Endothelial cell of hepatic sinusoid (primary cell): ENCODE measurements around the gene TUBB4B.

Experiments used
- in situ Hi-C: cut with HindIII; loops from 2 replicates; pipeline ENCODE4 v1.10.0; 2017; ENCODE audit warnings: low sequenced_read_pairs

Gene TUBB4B

GRCh38 chr9:137224830-137225694 is 16.0 kb upstream of the TUBB4B start, which contains the start of gene CYSRT1:
Gene CYSRT1, plus strand, starts transcription at chr9:137225174. Its CDS starts 448 bp downstream, at chr9:137225622.
- in situ Hi-C loops: loop anchor here (5.0 kb wide), 1 partner anchor 58 kb away; no protein-coding TSS in a partner anchor

- in situ Hi-C loops: no loop called here
Measured at GRCh38 chr9:137225699-137226331, 15.3 kb upstream of the TUBB4B start.

- in situ Hi-C loops: no loop called here
Measured at GRCh38 chr9:137226338-137227053, 14.6 kb upstream of the TUBB4B start.

GRCh38 chr9:137227054-137227852 is 13.8 kb upstream of the TUBB4B start, which contains the start of gene RNF224:
Gene RNF224, plus strand, starts transcription at chr9:137227502. Its CDS starts 834 bp downstream, at chr9:137228336.
- in situ Hi-C loops: no loop called here

- in situ Hi-C loops: no loop called here
Measured at GRCh38 chr9:137227853-137228505, 13.1 kb upstream of the TUBB4B start.

- in situ Hi-C loops: no loop called here
Measured at GRCh38 chr9:137228506-137228967, 12.6 kb upstream of the TUBB4B start.

- in situ Hi-C loops: no loop called here
Measured at GRCh38 chr9:137228968-137229896, 11.9 kb upstream of the TUBB4B start.

GRCh38 chr9:137229903-137230704 is 11.0 kb upstream of the TUBB4B start:
- in situ Hi-C loops: no loop called here

GRCh38 chr9:137230705-137231371 is 10.2 kb upstream of the TUBB4B start, which contains the start of gene SLC34A3:
Gene SLC34A3, plus strand, starts transcription at chr9:137230901. Its CDS starts 802 bp downstream, at chr9:137231703.
- in situ Hi-C loops: no loop called here

- in situ Hi-C loops: no loop called here
Measured at GRCh38 chr9:137231372-137232039, 9.6 kb upstream of the TUBB4B start.

- in situ Hi-C loops: no loop called here
Measured at GRCh38 chr9:137232101-137232500, 9.0 kb upstream of the TUBB4B start.

- in situ Hi-C loops: no loop called here
Measured at GRCh38 chr9:137232510-137232909, 8.6 kb upstream of the TUBB4B start.

GRCh38 chr9:137233143-137233980 is 7.7 kb upstream of the TUBB4B start:
- in situ Hi-C loops: no loop called here

- in situ Hi-C loops: no loop called here
Measured at GRCh38 chr9:137234055-137234697, 6.9 kb upstream of the TUBB4B start.

GRCh38 chr9:137234758-137235423 is 6.2 kb upstream of the TUBB4B start:
- in situ Hi-C loops: no loop called here
